Lower leg skin (tissue), 4 donors: ENCODE measurements around the gene MEIOB. TPM values are rescaled to one million over a fixed set of nuclear protein-coding genes. Genes with fewer than 3 reads are reported as not detected.

Experiments used
- DNase-seq, 2 donors: peaks; one replicate each; pipeline ENCODE4 v3.0.0-alpha.2; 2019; ENCODE audit warnings: low spot score in 2 of 2
- H3K4me3 ChIP-seq: fragments of 200-600 bp; sonication (generic); 2 replicates; pipeline ENCODE4 v1.5.1; 2017; ENCODE audit warnings: mild to moderate bottlenecking, low read depth; ENCODE audit not compliant: poor library complexity, severe bottlenecking
- CTCF ChIP-seq, 3 donors: fragments of 450-650 bp; IDR thresholded peaks; one replicate each; pipeline ENCODE4 v1.5.1; 2016; ENCODE audit warnings: antibody characterized with exemption in 3 of 3, mild to moderate bottlenecking in 3 of 3, moderate library complexity in 2 of 3
- POLR2A ChIP-seq, 2 donors: fragments of 450-650 bp; IDR thresholded peaks; one replicate each; pipeline ENCODE4 v1.6.1; 2016 to 2017; ENCODE audit warnings: antibody characterized with exemption in 2 of 2, mild to moderate bottlenecking in 1 of 2, moderate library complexity in 1 of 2
- whole genome bisulfite sequencing, 2 donors: methylation state at CpG; one replicate each; pipeline ENCODE4 v1.1.5; 2018; 5-methylcytosine and 5-hydroxymethylcytosine counted together
- intact Hi-C: fragments of 100-400 bp; cut with DNase I; formaldehyde crosslinking; loops from one replicate; pipeline ENCODE4 v1.15.0; 2023; ENCODE audit warnings: low total_unique reads
- total RNA-seq, 4 donors: library from RNA; depleted of rRNA; stranded (reverse); fragments of >200 nt; gene quantifications; one replicate each; pipeline ENCODE4 v1.1.0, GENCODE V29; 2016

MEIOB gene
- total RNA-seq, 4 donors from 2014 or later: 0.42 TPM; not detected in 3

GRCh38 chr16:1818204-1818872 lies 53.6 kb downstream of the MEIOB start:
- TF ChIP-seq POLR2A (IDR thresholded peaks at IDR 0.05) (no peak), CTCF (IDR thresholded peaks at IDR 0.05) (no peak)
- DNase-seq: no peak
- no peak overlapping the region for H3K4me3 ChIP-seq
- intact Hi-C loops: no loop called here
- WGBS, 2 donors: 92 to 95% methylated on average over 27 of the region's 27 CpGs

- WGBS, 2 donors: 92 to 93% methylated on average over 17 of the region's 17 CpGs
- no peak for DNase-seq
- intact Hi-C loops: no loop called here
- no peak overlapping the region for H3K4me3 ChIP-seq
- no peak for TF ChIP-seq CTCF (IDR thresholded peaks at IDR 0.05)
- no peak for TF ChIP-seq POLR2A (IDR thresholded peaks at IDR 0.05)
Observed at GRCh38 chr16:1817716-1818115, 54.2 kb downstream of the MEIOB start.

- no peak overlapping the region for H3K4me3 ChIP-seq
- intact Hi-C loops: no loop called here
- WGBS, 2 donors: 92 to 95% methylated on average over 9 of the region's 9 CpGs
- DNase-seq: no peak
- TF ChIP-seq POLR2A (IDR thresholded peaks at IDR 0.05): no peak
- no peak for TF ChIP-seq CTCF (IDR thresholded peaks at IDR 0.05)
Observed at GRCh38 chr16:1817276-1817589, 54.7 kb downstream of the MEIOB start.

GRCh38 chr16:1816396-1817275 lies 55.3 kb downstream of the MEIOB start:
- 94% methylated on average over 29 to 38 of the region's 40 CpGs for WGBS, 2 donors
- TF ChIP-seq POLR2A (IDR thresholded peaks at IDR 0.05) (no peak), CTCF (IDR thresholded peaks at IDR 0.05) (no peak)
- DNase-seq: no peak
- intact Hi-C loops: no loop called here
- H3K4me3 ChIP-seq: no peak overlapping the region

GRCh38 chr16:1815461-1815860 lies 56.5 kb downstream of the MEIOB start:
- no peak for DNase-seq
- TF ChIP-seq CTCF (IDR thresholded peaks at IDR 0.05) (no peak), POLR2A (IDR thresholded peaks at IDR 0.05) (no peak)

More at GRCh38 chr16:1815461-1815860, 56.5 kb downstream of the MEIOB start:
- 92 to 93% methylated on average over 11 of the region's 11 CpGs for WGBS, 2 donors
- intact Hi-C loops: no loop called here
- no peak overlapping the region for H3K4me3 ChIP-seq
